RWPE1 (cell line): Measurements from ENCODE around the gene DNAJB2.

Source experiments
- CTCF ChIA-PET: fragments of 350-600 bp; sonication (Branson Sonifier 250); formaldehyde crosslinking; extraction: SDS; loops from one replicate; lab custom pipeline; 2021; lab: Yijun Ruan, JAX
- POLR2A ChIA-PET: fragments of 400-600 bp; formaldehyde crosslinking; extraction: SDS; loops from one replicate; lab custom pipeline; 2020; ENCODE audit warnings: antibody characterized with exemption; ENCODE audit not compliant: low non-redundant PET; lab: Yijun Ruan, JAX
- DNase-seq: peaks from one replicate; pipeline ENCODE4 v3.0.0; 2012; ENCODE audit warnings: low spot score
- H3K27ac ChIP-seq: fragments of 450-650 bp; 2 replicates; pipeline ENCODE4 v1.5.1; 2017
- TF ChIP-seq, protein P1 (sequence below): fragments of 450-650 bp; conservative IDR thresholded peaks from 2 replicates; pipeline ENCODE4 v1.5.1; 2017; ENCODE audit warnings: low read depth, mild to moderate bottlenecking

Gene DNAJB2

DNA sequence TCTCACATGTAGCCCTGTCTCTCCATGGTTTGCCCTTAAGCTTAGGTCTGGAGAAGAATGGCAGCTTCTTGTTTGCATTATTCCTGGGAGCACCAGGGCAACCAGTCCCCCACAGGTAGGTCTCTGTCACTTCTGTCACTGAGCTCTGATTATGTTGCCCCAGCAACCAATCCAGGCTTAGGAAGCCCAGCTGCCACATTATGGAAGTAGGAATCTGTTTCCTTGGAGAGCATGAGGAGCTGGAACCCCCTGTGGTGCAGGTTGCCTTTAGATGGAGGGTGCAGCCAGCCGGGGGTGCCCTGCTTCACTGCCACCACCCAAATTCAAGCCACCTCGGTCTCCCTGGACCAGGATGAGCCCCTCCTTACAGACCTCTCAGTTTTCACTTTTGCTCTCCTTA is 48.6 kb downstream of the DNAJB2 start:
- ChIA-PET POLR2A (no interaction called here), CTCF (interaction anchor here (0.7 to 0.9 kb wide), 3 partner anchors 12 to 291 kb away, joined by 3 to 5 read pairs (median 3); no protein-coding TSS in a partner anchor)
- DNase-seq: no peak
- no peak overlapping the region for H3K27ac ChIP-seq
- TF ChIP-seq, protein P1, sequence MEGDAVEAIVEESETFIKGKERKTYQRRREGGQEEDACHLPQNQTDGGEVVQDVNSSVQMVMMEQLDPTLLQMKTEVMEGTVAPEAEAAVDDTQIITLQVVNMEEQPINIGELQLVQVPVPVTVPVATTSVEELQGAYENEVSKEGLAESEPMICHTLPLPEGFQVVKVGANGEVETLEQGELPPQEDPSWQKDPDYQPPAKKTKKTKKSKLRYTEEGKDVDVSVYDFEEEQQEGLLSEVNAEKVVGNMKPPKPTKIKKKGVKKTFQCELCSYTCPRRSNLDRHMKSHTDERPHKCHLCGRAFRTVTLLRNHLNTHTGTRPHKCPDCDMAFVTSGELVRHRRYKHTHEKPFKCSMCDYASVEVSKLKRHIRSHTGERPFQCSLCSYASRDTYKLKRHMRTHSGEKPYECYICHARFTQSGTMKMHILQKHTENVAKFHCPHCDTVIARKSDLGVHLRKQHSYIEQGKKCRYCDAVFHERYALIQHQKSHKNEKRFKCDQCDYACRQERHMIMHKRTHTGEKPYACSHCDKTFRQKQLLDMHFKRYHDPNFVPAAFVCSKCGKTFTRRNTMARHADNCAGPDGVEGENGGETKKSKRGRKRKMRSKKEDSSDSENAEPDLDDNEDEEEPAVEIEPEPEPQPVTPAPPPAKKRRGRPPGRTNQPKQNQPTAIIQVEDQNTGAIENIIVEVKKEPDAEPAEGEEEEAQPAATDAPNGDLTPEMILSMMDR: no peak

DNA sequence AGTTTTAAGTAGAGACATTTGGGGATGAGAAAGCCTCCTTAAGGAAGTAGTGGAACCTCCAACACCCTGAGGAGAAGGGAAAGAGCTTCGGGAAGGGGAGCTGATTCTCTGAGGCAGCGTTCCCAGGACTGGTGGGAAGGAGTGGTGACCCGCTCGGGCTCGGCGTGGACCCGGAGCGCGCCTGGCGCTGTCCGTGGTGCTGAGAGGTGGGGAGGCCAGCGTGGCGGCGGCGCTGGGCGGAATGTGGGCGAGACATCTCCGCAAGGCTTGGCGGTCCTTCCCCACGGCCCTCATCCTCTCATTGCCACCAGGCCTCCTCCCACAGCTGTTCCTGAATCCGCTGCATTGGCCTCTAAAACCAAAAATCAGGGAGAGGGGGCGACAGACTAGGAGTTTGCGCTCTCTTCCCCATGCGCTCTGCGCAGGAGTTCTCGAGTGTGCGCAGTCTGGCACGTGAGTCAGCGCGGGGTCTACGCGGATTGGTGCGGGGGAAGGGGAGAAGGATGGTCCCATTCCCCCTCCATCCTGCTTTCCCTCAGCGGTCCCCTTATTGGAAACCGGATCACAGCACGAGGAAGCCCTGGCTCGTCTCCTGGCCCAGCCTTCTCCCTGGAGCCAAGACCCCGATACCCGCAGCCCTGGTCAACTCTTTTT is 52.5 kb downstream of the DNAJB2 start:
- ChIA-PET POLR2A (no interaction called here), CTCF (no interaction called here)
- H3K27ac ChIP-seq: no peak overlapping the region
- TF ChIP-seq, protein P1: no peak
- peak; percentile 55 for DNase-seq

DNA sequence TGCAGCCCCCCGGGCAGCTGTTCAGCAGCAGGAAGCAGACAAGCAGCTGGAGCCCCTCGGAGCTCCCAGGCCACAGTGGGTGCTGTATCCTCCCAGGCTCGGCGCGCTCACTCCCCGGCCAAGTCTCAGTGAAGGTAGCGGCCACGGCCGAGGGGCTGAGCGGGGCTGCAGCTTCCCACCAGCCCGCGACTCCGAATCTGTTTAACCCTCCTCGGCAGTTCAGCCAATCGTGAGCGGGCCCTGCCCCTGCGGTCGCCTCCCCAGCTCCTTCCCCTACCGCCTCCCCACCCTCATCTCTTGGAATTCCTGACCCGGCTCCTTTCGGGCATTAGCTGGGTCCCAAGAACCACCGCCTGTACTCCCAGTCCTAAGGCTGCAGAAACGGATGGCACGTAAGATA is 53.4 kb downstream of the DNAJB2 start, which contains the start of gene RESP18:
Gene RESP18 (minus strand): TSS at position 203 of the 400 bp plus-strand sequence.
- no peak within 1 kb of the TSS for H3K27ac ChIP-seq
- no peak for DNase-seq
- ChIA-PET CTCF (interaction anchor here (0.6 kb wide), 1 partner anchor 41 kb away, joined by 3 read pairs; no protein-coding TSS in a partner anchor), POLR2A (no interaction called here)
- TF ChIP-seq, protein P1: no peak

DNA sequence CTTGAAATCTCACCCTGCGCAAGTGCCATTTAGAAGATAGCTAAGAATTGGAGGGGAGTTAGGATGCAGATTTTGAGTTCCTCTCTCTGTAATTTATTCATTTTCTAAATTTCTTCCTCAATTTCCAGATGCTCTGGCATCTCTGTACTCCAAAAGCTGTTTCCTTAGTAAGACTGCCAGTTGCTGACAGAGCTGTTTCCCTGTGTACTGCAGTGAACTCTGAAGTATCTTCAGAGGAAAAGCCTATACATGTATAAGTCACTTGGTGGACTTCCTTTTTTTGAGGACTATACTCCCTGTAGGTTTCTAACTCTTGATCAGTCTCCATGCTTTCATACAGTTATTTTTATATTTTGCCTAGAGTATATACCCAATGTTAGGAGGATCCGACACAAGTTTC is 54.9 kb downstream of the DNAJB2 start:
- CTCF ChIA-PET: no interaction called here
- DNase-seq: no peak
- TF ChIP-seq, protein P1: no peak
- H3K27ac ChIP-seq: no peak overlapping the region
- POLR2A ChIA-PET: no interaction called here

DNA sequence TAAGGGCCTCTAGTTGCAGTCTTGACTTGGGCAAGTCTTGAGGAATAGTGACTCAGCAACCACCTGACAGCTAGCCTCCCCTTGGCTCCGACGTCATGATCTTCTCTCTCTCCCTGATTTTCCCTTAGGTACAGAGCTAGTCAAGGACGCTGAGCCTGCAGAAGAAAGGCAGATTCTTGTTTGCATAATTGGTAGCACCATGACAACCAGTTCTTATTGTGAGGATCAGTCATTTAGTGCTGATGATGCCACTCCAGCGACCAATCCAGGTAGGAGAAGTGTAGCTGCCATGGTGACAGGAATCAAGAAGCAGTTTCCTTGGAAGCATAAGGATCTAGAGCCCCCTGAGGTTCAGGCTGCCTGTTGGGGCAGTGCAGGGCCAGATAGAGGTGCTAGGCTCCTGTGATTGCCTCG is 56.2 kb downstream of the DNAJB2 start:
- no peak overlapping the region for H3K27ac ChIP-seq
- no peak for DNase-seq
- TF ChIP-seq, protein P1: no peak
- POLR2A ChIA-PET: interaction anchor here (0.5 kb wide), 1 partner anchor 26 kb away, joined by 3 read pairs; the partner anchor contains the start of gene PTPRN
- CTCF ChIA-PET: interaction anchor here (0.6 kb wide), 2 partner anchors 21 to 37 kb away, joined by 3 read pairs; no protein-coding TSS in a partner anchor
